HG02759 (cell line): ENCODE results near the gene AUTS2.

Experiments
- ATAC-seq: cut with Tn5 transposase; IDR thresholded peaks from one replicate; pipeline ENCODE4 v1.9.1; 2021; ENCODE audit warnings: mild to moderate bottlenecking, moderate library complexity; ENCODE audit not compliant: unreplicated experiment

The AUTS2 gene

GRCh38 chr7:69598081-69598486 is at the start of gene AUTS2:
TSS of gene AUTS2 (plus strand) at chr7:69598475. CDS start at chr7:69599654, 1,179 bp downstream.
- ATAC-seq, result peak; percentile 69

GRCh38 chr7:69550991-69551390 is 47.3 kb upstream of the AUTS2 start:
- no peak for ATAC-seq

DNA sequence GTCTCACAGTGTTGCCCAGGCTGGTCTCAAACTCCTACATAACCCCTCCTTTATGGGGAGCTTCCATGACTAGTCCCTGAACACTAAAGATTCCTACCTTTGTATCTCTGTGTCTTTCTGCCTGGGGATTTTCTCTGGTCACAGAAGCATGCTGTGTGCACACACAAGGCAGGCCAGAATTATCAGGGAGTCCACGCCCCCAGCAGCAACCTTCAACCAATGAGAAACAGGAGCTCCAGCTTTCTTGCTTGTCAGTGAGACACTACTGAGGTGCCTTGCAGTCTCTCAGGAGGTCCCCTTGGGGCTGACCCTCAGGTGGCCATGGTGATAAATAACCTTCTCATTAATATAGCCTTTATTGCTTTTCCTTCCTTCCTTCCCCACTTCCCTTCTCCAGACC is 45.1 kb upstream of the AUTS2 start:
- no peak for ATAC-seq

GRCh38 chr7:69561266-69561960 is 36.9 kb upstream of the AUTS2 start:
- ATAC-seq, result no peak

DNA sequence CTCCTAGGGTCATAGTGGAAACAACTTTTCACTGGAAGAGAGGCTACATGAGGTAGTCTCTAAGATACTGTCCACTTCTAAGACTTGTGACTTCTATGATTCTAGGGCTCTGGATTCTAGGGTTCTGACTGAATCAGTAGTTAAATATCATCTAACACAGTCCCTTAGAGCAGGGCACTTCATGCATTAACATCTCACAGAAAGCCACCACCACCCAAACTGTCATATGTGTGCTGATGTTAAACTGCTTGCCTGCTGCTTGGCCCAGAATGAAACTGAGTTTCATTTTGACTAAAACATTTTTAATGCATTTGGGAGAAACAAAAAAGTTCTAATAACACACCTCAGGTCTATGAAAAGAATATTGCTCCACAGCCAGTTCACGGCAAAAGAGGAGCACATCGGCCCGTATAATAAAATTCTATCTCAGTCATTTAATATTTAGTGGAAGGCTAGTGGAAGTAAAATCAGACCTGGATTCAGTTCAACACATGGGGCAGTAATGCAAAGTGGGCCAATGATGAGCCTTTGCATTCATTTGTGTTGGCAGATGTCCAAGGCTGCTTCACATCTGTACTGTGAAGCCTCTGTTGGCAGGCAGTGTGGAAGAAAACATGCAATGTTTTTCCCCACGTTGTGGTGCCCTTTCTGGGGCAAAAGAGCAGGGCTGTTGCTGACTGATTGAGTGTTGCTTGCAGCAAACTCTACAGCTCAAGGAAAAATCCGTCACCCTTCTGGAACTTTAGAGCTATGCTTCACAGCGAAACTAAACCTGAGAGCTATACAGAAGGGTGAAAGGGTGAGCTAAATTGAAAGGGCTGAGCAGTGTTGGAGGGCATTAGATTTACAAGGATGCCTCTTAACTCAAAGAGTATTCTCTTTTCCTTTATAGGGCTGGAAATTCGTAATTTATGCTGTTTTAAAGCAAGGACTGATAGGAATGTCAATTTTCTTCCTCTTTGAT is 33.5 kb upstream of the AUTS2 start:
- ATAC-seq, result peak; percentile 79

- ATAC-seq, result no peak
Measured at GRCh38 chr7:69567800-69568199, 30.5 kb upstream of the AUTS2 start.

- no peak for ATAC-seq
Measured at GRCh38 chr7:69568266-69568665, 30.0 kb upstream of the AUTS2 start.

DNA sequence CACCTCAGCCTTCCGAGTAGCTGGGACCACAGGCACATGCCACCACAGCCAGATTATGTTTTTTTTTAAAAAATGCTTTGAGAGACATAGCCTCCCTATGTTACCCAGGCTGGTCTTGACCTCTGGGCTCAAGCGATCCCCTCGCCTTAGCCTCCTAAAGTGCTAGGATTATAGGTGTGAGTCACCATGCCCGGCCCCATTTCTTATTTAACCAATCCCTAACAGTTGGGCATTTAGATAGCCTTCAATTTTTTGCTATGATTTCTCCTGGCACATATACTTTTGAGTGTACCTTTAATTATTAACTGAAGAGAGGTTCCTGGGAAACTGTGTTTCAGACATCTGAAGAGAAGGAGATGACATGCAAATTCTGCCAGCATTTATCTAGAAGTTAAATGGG is 22.6 kb upstream of the AUTS2 start:
- ATAC-seq, result no peak

GRCh38 chr7:69577221-69577620 is 21.1 kb upstream of the AUTS2 start:
- ATAC-seq, result peak; percentile 49

GRCh38 chr7:69585169-69585568 is 13.1 kb upstream of the AUTS2 start:
- no peak for ATAC-seq

GRCh38 chr7:69586321-69586720 is 12.0 kb upstream of the AUTS2 start:
- no peak for ATAC-seq

- ATAC-seq, result no peak
Measured at GRCh38 chr7:69588773-69589172, 9.5 kb upstream of the AUTS2 start.

DNA sequence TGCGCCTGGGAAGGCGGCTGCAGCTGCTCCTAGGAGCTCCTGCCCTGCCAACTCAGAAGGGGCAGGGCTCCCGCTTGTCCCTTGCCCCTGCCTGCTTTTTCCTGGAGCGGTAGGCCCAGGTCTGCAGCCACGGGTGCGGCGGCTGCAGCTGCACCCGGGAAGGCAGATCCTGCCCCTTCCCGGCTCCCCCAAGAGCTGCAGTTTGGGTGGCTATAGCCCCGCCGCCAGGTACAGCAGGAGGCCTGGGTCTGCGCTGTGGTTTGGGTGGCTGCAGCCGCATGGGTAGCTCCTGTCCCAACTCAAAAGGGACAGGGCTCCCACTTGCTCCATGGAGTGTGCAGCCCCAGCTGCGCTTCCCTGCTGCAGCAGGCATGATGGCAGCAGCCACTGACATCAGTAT is 6.5 kb upstream of the AUTS2 start:
- ATAC-seq, result no peak

DNA sequence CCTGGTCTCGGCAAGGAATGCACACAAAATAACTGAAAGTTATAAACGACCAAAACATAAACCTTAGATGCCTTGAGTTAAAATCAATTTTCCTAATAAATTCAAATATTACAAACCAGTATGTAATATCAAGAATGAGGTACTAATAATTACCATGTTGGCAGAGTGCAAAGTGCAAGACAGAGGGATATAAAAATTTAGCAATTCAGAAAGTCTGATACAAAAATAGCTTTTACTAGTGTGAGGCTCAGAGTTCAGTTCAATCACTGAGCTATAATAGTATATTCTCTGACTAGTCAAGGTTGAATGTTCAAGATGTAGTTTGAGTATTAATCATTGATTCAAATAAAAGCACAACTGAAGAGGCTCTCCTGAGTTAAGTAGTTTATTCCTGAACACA is 4.8 kb upstream of the AUTS2 start:
- ATAC-seq, result no peak

GRCh38 chr7:69595415-69595814 is 2.9 kb upstream of the AUTS2 start:
- ATAC-seq, result no peak

GRCh38 chr7:69596056-69596455 is 2.2 kb upstream of the AUTS2 start:
- ATAC-seq, result no peak

DNA sequence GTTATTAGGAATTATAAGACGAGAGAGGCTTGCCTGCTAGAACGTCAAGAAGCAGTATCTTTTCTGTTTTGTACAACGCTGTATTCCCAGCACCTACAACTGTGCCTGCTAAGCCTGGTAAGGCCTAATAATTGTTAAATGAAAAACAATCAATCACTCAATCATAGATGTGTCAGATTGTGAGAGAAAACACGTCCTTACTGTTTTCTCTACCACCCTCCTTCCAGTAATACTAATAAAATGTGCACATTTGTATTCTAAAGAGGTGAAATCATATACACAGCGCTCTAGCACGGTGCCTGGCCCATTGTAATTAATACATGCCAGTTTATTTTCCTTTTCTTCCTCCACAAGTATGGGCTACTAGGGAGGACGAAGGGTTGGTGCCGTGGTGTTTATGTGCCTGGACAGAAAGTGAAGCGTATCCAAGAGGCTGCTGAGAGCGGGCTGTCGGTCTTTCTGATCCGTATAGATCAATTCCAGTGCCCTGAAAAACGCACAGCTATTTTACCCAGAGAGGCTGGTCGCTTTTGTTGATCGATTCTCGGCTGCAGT is 1.5 kb upstream of the AUTS2 start:
- ATAC-seq, result no peak

- peak; percentile 22 for ATAC-seq
Measured at GRCh38 chr7:69597278-69598076, 798 bp upstream of the AUTS2 start.

DNA sequence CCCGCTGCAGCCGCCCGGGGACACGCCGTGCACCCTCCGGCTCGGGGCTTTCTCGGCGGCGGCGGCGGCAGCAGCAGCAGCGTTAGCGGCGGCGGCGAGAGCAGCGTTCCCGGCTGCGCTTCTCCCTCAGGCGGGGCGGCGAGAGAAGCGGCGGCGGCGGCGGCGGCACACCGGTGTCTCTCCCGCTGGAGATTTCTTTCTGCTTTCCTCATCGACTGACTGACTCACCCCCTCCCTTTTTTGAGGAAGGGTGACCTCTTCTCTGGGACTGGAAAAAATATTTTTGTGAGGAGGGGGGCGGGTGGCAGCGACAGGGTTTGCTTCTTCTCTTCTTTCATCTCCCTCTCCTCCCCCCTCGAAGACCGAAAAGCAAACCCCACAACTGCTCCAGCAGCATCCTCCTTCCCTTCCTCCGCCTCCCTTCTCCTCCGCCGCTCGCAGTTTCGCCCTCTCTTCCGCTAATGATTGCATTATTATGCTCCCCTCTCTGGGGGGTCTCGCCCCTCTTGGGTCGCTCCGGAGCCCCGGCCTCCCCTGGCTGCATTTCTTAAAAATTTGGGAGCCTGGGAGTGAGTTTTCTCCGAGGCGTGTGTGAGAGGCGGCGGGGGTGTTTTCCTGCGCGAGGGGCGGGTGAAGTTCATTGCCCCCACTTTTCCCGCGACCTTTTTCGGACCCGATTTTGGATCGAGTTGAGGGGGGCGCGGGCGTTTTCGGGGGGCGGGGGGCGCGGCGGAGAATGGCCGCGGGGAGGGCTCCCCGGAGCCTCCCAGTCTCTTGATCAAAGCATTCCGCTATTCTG is 411 bp downstream of the AUTS2 start:
- no peak for ATAC-seq

DNA sequence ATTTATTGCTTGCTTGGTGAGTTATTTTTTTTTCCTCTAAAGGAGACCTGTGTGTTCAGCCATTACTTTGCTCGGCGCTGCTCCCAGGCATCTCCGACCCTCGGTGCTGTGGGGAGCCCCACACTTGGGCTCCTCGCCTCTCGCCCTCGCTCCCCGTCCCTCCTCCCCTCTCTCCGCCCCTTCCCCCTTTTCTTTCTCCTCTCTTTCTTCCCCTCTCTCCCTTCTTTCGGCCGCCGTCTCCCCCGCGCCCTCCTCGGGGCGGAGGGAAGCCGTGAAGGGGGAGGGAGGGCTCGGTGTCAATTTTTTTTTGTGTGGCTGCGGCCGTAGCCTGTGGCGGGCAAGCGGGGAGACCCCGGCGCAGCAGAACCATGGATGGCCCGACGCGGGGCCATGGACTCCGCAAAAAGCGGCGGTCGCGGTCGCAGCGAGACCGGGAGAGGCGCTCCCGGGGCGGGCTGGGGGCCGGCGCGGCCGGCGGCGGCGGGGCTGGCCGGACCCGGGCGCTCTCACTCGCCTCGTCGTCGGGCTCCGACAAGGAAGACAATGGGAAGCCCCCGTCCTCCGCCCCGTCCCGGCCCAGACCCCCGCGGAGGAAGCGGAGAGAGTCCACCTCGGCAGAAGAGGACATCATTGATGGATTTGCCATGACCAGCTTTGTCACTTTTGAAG is 1.1 kb downstream of the AUTS2 start:
- no peak for ATAC-seq
